DMS 273 (cell line): ENCODE data around the gene MUSTN1.

ENCODE experiments used
- DNase-seq: peaks from one replicate; lab custom pipeline; 2025; ENCODE audit not compliant: unreplicated experiment; lab: John Stamatoyannopoulos, UW

The MUSTN1 gene

DNA sequence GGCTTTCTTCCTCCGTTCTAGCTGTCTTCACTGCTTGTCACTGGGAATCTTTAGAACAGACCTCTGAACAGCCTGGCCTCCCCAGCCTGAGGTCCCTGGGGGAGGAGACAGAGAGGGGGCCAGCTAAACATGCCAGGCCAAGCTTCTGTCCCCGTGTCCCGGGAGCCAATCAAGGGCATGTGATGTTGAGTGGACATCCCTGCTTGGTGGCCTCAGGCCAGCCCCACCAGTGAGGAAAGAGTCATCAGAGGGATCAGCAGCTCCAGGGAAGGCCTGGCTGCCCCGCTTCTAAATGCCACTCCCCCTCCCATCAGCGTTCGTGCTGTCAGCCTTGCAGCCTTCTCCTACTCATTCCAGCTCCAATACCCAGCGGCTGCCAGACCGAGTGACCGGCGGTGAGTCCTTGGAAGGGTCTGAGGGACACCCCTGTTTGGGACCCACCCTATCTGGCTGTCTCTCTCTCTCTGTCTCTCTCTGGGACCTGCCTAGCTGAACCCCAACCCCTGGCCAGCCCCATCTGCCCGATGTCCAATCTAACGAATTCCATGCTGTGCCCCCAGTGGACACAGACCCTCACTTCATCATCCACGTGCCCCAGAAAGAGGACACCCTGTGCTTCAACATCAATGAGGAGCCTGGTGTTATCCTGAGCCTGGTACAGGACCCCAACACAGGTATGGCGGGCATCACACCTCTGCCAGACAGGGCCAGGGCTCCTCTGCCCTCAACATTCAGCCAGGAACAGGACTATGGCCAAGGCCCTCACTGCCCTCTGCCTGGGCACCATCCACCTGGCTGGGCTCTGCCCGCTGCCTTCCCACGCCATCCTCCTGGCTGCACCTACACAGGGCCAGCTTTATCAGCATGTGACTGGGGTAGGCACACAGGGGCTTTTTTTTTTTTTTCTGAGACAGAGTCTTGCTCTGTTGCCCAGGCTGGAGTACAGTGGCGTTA, 46.9 kb downstream of the MUSTN1 start:
- DNase-seq = no peak

- no peak for DNase-seq
Observed at GRCh38 chr3:52787246-52787645, 47.6 kb downstream of the MUSTN1 start.

DNA sequence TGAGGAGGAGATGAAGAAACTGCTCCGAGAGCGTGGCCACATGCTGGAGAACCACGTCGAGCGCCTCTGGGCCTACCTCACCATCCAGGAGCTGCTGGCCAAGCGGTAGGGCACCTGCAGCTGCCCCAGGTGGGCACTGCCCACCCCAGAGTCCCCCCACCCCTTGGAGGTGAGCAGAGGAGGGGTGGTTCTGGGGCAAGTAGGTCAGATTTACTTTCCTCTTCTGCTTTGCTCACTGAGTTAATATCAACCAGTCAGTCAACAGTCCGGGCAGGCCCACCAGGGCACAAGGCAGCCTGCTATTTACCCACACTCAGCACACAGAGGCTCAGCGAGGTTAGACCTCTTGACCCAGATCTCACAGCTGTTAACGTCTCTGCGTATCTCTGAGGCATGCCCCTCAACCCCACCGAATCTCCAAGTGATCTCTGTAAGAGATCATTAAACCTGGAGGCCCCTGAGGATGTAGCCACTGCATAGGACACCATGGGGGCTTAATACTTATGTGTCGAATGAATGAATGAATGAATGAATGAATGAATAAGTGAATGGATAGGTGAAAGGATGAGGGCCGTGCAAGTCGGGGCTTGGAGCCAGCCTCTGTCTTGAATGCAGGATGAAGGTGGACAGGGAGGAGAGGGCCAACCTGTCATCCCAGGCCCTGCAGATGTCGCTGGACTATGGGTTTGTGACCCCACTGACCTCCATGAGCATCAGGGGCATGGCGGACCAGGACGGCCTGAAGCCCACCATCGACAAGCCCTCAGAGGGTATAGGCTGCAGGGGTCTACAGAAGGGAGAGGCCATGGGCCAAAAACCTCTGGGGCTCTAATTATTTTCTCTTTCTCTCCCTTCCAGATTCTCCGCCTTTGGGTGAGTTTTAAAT, 48.2 kb downstream of the MUSTN1 start:
- no peak for DNase-seq

- no peak for DNase-seq
Observed at GRCh38 chr3:52784931-52785590, 49.8 kb downstream of the MUSTN1 start.

- DNase-seq = no peak
Observed at GRCh38 chr3:52784021-52784621, 50.7 kb downstream of the MUSTN1 start.

DNA sequence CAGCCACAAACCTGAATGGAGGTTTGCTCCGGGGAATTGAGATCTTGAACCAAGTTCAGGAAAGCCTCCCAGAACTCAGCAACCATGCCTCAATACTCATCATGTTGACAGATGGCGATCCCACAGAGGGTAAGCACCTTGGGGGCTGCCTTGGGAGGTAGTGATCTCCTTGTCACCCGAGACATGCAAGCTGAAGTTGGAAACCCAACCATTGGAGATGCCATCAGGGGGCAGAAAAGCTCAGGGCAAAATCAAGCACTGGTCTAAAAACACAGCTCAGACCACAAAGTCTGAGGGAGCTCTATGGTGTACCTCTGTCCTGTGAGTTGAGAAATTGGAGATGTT, 51.6 kb downstream of the MUSTN1 start:
- no peak for DNase-seq
